Measurements from ENCODE around the gene B3GNT4. TPM values are rescaled to one million over a fixed set of nuclear protein-coding genes. Genes with fewer than 3 reads are reported as not detected.

The B3GNT4 gene
- total and polyA plus RNA-seq, 2 of the 8 experiments (the other 6 are each of a cell fraction or from before 2014, with no cell fraction given), result 1.1 to 1.4 TPM

- no peak overlapping the region for H3K4me2 ChIP-seq (ENCODE audit: insufficient read depth in 1 of 2, low read depth in 2 of 2, low read length in 2 of 2)
- no peak overlapping the region for H2BK15ac ChIP-seq (ENCODE audit: low read length)
- TF ChIP-seq RFX5 (IDR thresholded peaks at IDR 0.05; ENCODE audit: borderline replicate concordance, low read depth, low read length), result no peak
- no peak for TF ChIP-seq FOSL1 (IDR thresholded peaks at IDR 0.05; ENCODE audit: insufficient read depth, low read depth, low read length)
- TF ChIP-seq TCF12 (IDR thresholded peaks at IDR 0.05; ENCODE audit: low read depth, low read length), result no peak
- no peak for TF ChIP-seq YY1 (IDR thresholded peaks at IDR 0.05; ENCODE audit: low read depth, low read length)
- no peak for TF ChIP-seq JUND (IDR thresholded peaks at IDR 0.05; ENCODE audit: low read length)
- TF ChIP-seq CTCF (IDR thresholded peaks at IDR 0.05; ENCODE audit: control extremely low read depth in 1 of 3, insufficient read depth in 1 of 3, low read depth in 1 of 3, low read length in 3 of 3), result no peak
- no peak overlapping the region for H3K9ac ChIP-seq (replicated peaks in 1 of 4; ENCODE audit: extremely low read depth in 1 of 4, low read depth in 3 of 4, low read length in 3 of 4)
- no peak overlapping the region for H3K27ac ChIP-seq (ENCODE audit: low read depth, low read length)
- no peak overlapping the region for H4K8ac ChIP-seq (ENCODE audit: extremely low read depth, insufficient read depth, low read length)
- WGBS, 2 experiments (ENCODE audit: extremely low coverage in 1 of 2, insufficient coverage in 1 of 2, insufficient read length in 1 of 2, insufficient replicate concordance in 2 of 2, low coverage in 1 of 2, low lambda C conversion rate in 2 of 2, missing lambda C conversion rate in 1 of 2), result 88% methylated on average over 4 of the region's 5 CpGs; no CpG with 5 or more reads in 1 of the 2 experiments
- no peak overlapping the region for H3K4me3 ChIP-seq (ENCODE audit: extremely low read depth in 1 of 4, insufficient read depth in 2 of 4, low read depth in 3 of 4, low read length in 4 of 4)
- CTCF ChIA-PET (ENCODE audit: partially characterized antibody), result interaction anchor here (0.6 to 4.0 kb wide), 9 partner anchors 10 to 330 kb away, joined by 3 to 18 read pairs (median 3); partner anchors contain the start of genes DIABLO and LRRC43
- peaks cover 0 to 4% (median 0%) of the 10 kb centered on the region in 4 experiments; a peak in 1 of 8 replicates for H3K36me3 ChIP-seq (ENCODE audit: control insufficient read depth in 2 of 4, insufficient read depth in 4 of 4, low read length in 3 of 4)
- H4K91ac ChIP-seq (replicated peaks; ENCODE audit: insufficient read length, low read length), result no peak overlapping the region
- no peak overlapping the region for H2AFZ ChIP-seq (ENCODE audit: low read length)
- H3K4ac ChIP-seq (replicated peaks; ENCODE audit: insufficient read length, low read depth, low read length), result no peak overlapping the region
- FAIRE-seq (no peak), DNase-seq (ENCODE audit: low read depth in 1 of 2, low spot score in 2 of 2) (no peak)
- H4K20me1 ChIP-seq (replicated peaks in 1 of 2; ENCODE audit: control insufficient read depth in 1 of 2, insufficient read depth in 2 of 2, low read length in 2 of 2), result peaks cover 5 to 8% of the 10 kb centered on the region in 2 experiments
- H3K79me1 ChIP-seq (ENCODE audit: low read depth, low read length), result no peaks in the 10 kb centered on the region
- no peak overlapping the region for H4K5ac ChIP-seq (ENCODE audit: insufficient read length, low read depth, low read length)
- H2BK12ac ChIP-seq (ENCODE audit: low read depth, low read length), result no peak overlapping the region
- peaks cover 9% of the 10 kb centered on the region; the same call in 1 of the 2 replicates for H3K23me2 ChIP-seq (ENCODE audit: low read depth, low read length)
- H3K18ac ChIP-seq (ENCODE audit: extremely low read depth, low read length), result no peak overlapping the region
- peaks cover 0 to 10% (median 3%) of the 10 kb centered on the region in 4 experiments; a peak in 5 of 7 replicates for H3K4me1 ChIP-seq (replicated peaks in 1 of 4; ENCODE audit: control insufficient read depth in 3 of 4, insufficient read depth in 4 of 4, low read length in 3 of 4)
- H3K56ac ChIP-seq (replicated peaks; ENCODE audit: insufficient read length, low read depth, low read length), result no peak overlapping the region
- no peak overlapping the region for H3K23ac ChIP-seq (ENCODE audit: insufficient read length)
- no peak overlapping the region for H2BK5ac ChIP-seq (ENCODE audit: low read depth, low read length)
- H3K79me2 ChIP-seq (ENCODE audit: control insufficient read depth in 1 of 2, insufficient read depth in 2 of 2, low read length in 2 of 2), result no peaks in the 10 kb centered on the region
- POLR2A ChIA-PET (ENCODE audit: partially characterized antibody), result interaction anchor here (1.0 to 17.6 kb wide), 2 partner anchors 9 to 19 kb away, joined by 3 to 230 read pairs; partner anchors contain the start of gene DIABLO
- no peak overlapping the region for H2AK5ac ChIP-seq (ENCODE audit: low read depth, low read length)
- H3K27me3 ChIP-seq (replicated peaks in 1 of 4; ENCODE audit: control insufficient read depth in 3 of 4, extremely low read depth in 1 of 4, insufficient read depth in 3 of 4, low read length in 3 of 4), result peaks cover 9 to 43% (median 27%) of the 10 kb centered on the region in 4 experiments; a peak in 6 of 7 replicates
- H2BK20ac ChIP-seq (ENCODE audit: low read length), result no peak overlapping the region
- no peaks in the 10 kb centered on the region for H3K9me3 ChIP-seq (ENCODE audit: insufficient read depth in 2 of 2, low read depth in 1 of 2, low read length in 1 of 2)
- no peak overlapping the region for H2BK120ac ChIP-seq (replicated peaks; ENCODE audit: low read depth, low read length)
- no peak overlapping the region for H3K14ac ChIP-seq (ENCODE audit: insufficient read length)
These were observed 2.1 kb upstream of the B3GNT4 start for GRCh38 chr12:122201381-122201780.

All from H1 (cell line).